ENCODE data around the gene NDUFC2.

NDUFC2 gene

GRCh38 chr11:78027759-78028158 lies 51.9 kb downstream of the NDUFC2 start:
- Histone ChIP-seq H3K27me3 (ENCODE audit: insufficient read depth, low read depth) (no peaks in the 10 kb centered on the region), H3K79me2 (ENCODE audit: insufficient read depth, low read depth) (no peaks in the 10 kb centered on the region), H3K9ac (no peak overlapping the region), H2AFZ (ENCODE audit: low read depth) (no peak overlapping the region), H3K36me3 (ENCODE audit: insufficient read depth) (no peaks in the 10 kb centered on the region), H3K4me1 (ENCODE audit: low read depth, poor library complexity, severe bottlenecking) (peaks cover 13% of the 10 kb centered on the region), H3K4me2 (no peak overlapping the region), H4K20me1 (ENCODE audit: insufficient read depth) (no peaks in the 10 kb centered on the region), H3K4me3 (IDR thresholded peaks at IDR 0.05; ENCODE audit: insufficient read depth, low read depth, low read length) (no peak overlapping the region), H3K27ac (no peak overlapping the region)
- TF ChIP-seq, protein P1, sequence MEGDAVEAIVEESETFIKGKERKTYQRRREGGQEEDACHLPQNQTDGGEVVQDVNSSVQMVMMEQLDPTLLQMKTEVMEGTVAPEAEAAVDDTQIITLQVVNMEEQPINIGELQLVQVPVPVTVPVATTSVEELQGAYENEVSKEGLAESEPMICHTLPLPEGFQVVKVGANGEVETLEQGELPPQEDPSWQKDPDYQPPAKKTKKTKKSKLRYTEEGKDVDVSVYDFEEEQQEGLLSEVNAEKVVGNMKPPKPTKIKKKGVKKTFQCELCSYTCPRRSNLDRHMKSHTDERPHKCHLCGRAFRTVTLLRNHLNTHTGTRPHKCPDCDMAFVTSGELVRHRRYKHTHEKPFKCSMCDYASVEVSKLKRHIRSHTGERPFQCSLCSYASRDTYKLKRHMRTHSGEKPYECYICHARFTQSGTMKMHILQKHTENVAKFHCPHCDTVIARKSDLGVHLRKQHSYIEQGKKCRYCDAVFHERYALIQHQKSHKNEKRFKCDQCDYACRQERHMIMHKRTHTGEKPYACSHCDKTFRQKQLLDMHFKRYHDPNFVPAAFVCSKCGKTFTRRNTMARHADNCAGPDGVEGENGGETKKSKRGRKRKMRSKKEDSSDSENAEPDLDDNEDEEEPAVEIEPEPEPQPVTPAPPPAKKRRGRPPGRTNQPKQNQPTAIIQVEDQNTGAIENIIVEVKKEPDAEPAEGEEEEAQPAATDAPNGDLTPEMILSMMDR (conservative IDR thresholded peaks at IDR 0.05; ENCODE audit: low read depth, low read length): no peak

GRCh38 chr11:78025378-78025777 lies 54.3 kb downstream of the NDUFC2 start:
- no peak overlapping the region for H2AFZ ChIP-seq (ENCODE audit: low read depth)
- H3K4me1 ChIP-seq (ENCODE audit: low read depth, poor library complexity, severe bottlenecking): no peaks in the 10 kb centered on the region
- H3K36me3 ChIP-seq (ENCODE audit: insufficient read depth): no peaks in the 10 kb centered on the region
- no peak overlapping the region for H3K4me2 ChIP-seq
- TF ChIP-seq, protein P1 (conservative IDR thresholded peaks at IDR 0.05; ENCODE audit: low read depth, low read length): no peak
- H4K20me1 ChIP-seq (ENCODE audit: insufficient read depth): no peaks in the 10 kb centered on the region
- no peak overlapping the region for H3K9ac ChIP-seq
- H3K4me3 ChIP-seq (IDR thresholded peaks at IDR 0.05; ENCODE audit: insufficient read depth, low read depth, low read length): no peak overlapping the region
- no peaks in the 10 kb centered on the region for H3K79me2 ChIP-seq (ENCODE audit: insufficient read depth, low read depth)
- no peak overlapping the region for H3K27ac ChIP-seq
- no peaks in the 10 kb centered on the region for H3K27me3 ChIP-seq (ENCODE audit: insufficient read depth, low read depth)

DNA sequence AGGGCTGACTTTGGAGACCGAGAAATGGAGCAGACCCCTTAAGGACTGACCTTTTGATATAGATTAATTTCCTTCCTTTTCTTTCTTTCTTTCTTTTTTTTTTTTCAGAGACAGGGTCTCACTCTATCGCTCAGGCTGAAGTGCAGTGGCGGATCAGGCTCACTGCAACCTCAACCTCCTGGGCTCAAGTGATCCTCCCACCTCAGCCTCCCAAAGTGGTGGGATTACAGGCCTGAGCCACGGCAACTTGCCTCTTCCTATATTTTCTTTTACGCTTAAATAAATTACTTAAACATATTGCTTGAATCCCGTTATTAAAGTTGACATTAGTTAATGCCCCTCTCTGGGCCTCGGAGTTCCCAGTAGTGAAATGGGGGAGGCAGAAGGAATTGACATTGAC lies 56.2 kb downstream of the NDUFC2 start:
- Histone ChIP-seq H3K9ac (no peak overlapping the region), H3K4me1 (ENCODE audit: low read depth, poor library complexity, severe bottlenecking) (no peaks in the 10 kb centered on the region), H4K20me1 (ENCODE audit: insufficient read depth) (no peaks in the 10 kb centered on the region), H3K4me2 (no peak overlapping the region), H3K36me3 (ENCODE audit: insufficient read depth) (no peaks in the 10 kb centered on the region), H3K79me2 (ENCODE audit: insufficient read depth, low read depth) (no peaks in the 10 kb centered on the region), H3K27me3 (ENCODE audit: insufficient read depth, low read depth) (no peaks in the 10 kb centered on the region), H3K27ac (no peak overlapping the region), H3K4me3 (IDR thresholded peaks at IDR 0.05; ENCODE audit: insufficient read depth, low read depth, low read length) (no peak overlapping the region), H2AFZ (ENCODE audit: low read depth) (no peak overlapping the region)
- TF ChIP-seq, protein P1 (conservative IDR thresholded peaks at IDR 0.05; ENCODE audit: low read depth, low read length): no peak

GRCh38 chr11:78022397-78023396 lies 57.0 kb downstream of the NDUFC2 start, which contains the start of gene KCTD14:
KCTD14 (minus strand) TSS chr11:78023276; CDS start chr11:78023249, 27 bp downstream.
- Histone ChIP-seq H3K4me1 (ENCODE audit: low read depth, poor library complexity, severe bottlenecking) (no peaks in the 10 kb centered on the region), H2AFZ (ENCODE audit: low read depth) (no peak within 1 kb of the TSS), H3K9ac (no peak within 1 kb of the TSS), H3K36me3 (ENCODE audit: insufficient read depth) (no peaks in the 10 kb centered on the region), H3K27me3 (ENCODE audit: insufficient read depth, low read depth) (no peaks in the 10 kb centered on the region), H3K4me3 (IDR thresholded peaks at IDR 0.05; ENCODE audit: insufficient read depth, low read depth, low read length) (no peak within 1 kb of the TSS), H3K4me2 (no peak within 1 kb of the TSS), H3K27ac (no peak within 1 kb of the TSS), H4K20me1 (ENCODE audit: insufficient read depth) (no peaks in the 10 kb centered on the region), H3K79me2 (ENCODE audit: insufficient read depth, low read depth) (no peaks in the 10 kb centered on the region)
- TF ChIP-seq, protein P1 (conservative IDR thresholded peaks at IDR 0.05; ENCODE audit: low read depth, low read length): no peak
